ENCODE results near the gene C2CD3. TPM values are rescaled to one million over a fixed set of nuclear protein-coding genes. Genes with fewer than 3 reads are reported as not detected.

C2CD3 gene
- total RNA-seq, 1 experiment from 2014 or later, result 22.0 TPM

- no peaks in the 10 kb centered on the region; a peak in 1 of 5 replicates for H3K9me3 Mint-ChIP-seq
- H3K27ac Mint-ChIP-seq, result no peak overlapping the region
- H3K9ac ChIP-seq (ENCODE audit: extremely low read depth, insufficient read length, low read length), result no peak overlapping the region
These were observed 189.6 kb downstream of the C2CD3 start for GRCh38 chr11:73981051-73981805.

More at GRCh38 chr11:73981051-73981805, 189.6 kb downstream of the C2CD3 start:
- H2BK15ac ChIP-seq (ENCODE audit: low read depth, low read length), result no peak overlapping the region
- H3K27me3 ChIP-seq (ENCODE audit: insufficient read depth, low read length), result no peaks in the 10 kb centered on the region
- no CpG with 5 or more reads among the region's 13 CpGs for WGBS (ENCODE audit: extremely low coverage, insufficient read length, low lambda C conversion rate)
- no peak overlapping the region for H3K18ac ChIP-seq (ENCODE audit: insufficient read length, low read depth, low read length)
- 0 out of 2 replicates have a peak, but pooled peaks cover 2% of the 10 kb centered on the region for H3K79me2 ChIP-seq (ENCODE audit: insufficient read depth, low read length)
- no peak overlapping the region for H2BK5ac ChIP-seq (ENCODE audit: insufficient read length, low read length)
- peaks cover 31 to 41% of the 10 kb centered on the region in 2 experiments for H3K4me1 Mint-ChIP-seq
- TF ChIP-seq CTCF (conservative IDR thresholded peaks at IDR 0.05), result no peak
- no peak overlapping the region for H2AFZ ChIP-seq (ENCODE audit: low read length)
- H3K56ac ChIP-seq (ENCODE audit: insufficient read length, low read depth, low read length), result no peak overlapping the region
- H3K4me1 ChIP-seq (ENCODE audit: insufficient read depth, low read length), result no peaks in the 10 kb centered on the region; the same call in 1 of the 2 replicates
- H2BK12ac ChIP-seq (ENCODE audit: insufficient read length, low read depth, low read length), result no peak overlapping the region
- H3T11ph ChIP-seq (ENCODE audit: low read length), result no peak overlapping the region
- H4K91ac ChIP-seq (ENCODE audit: insufficient read length, low read depth, low read length), result no peak overlapping the region
- no peak overlapping the region for H2BK120ac ChIP-seq (ENCODE audit: low read depth, low read length, poor library complexity, severe bottlenecking)
- H2BK20ac ChIP-seq (ENCODE audit: low read depth, low read length, poor library complexity, severe bottlenecking), result no peak overlapping the region
- H4K5ac ChIP-seq (ENCODE audit: insufficient read length, low read depth, low read length), result no peak overlapping the region
- no peaks in the 10 kb centered on the region for H4K20me1 ChIP-seq (ENCODE audit: control insufficient read depth, insufficient read depth, insufficient read length)
- peaks cover 11% of the 10 kb centered on the region for H3K23me2 ChIP-seq (ENCODE audit: insufficient read length, low read depth, low read length, poor library complexity, severe bottlenecking)
- H3K14ac ChIP-seq (ENCODE audit: insufficient read depth, low read length), result no peak overlapping the region
- peak overlapping the region; percentile 85 to 97 for H3K4me3 Mint-ChIP-seq
- no peak overlapping the region for H3K27ac ChIP-seq (ENCODE audit: insufficient read length, low read depth, low read length)
- no peak overlapping the region for H3K4ac ChIP-seq (ENCODE audit: low read depth, low read length)
- H3K27me3 Mint-ChIP-seq (ENCODE audit: low read depth), result peaks cover 22% of the 10 kb centered on the region
- H3K9me3 ChIP-seq (ENCODE audit: control insufficient read depth, low read depth, low read length), result no peaks in the 10 kb centered on the region
- H3K4me2 ChIP-seq (ENCODE audit: insufficient read depth, insufficient read length, low read length), result peak overlapping the region; percentile 62
- no peak overlapping the region for H2AK5ac ChIP-seq (ENCODE audit: insufficient read length, low read length)
- no peaks in the 10 kb centered on the region for H3K79me1 ChIP-seq (ENCODE audit: insufficient read depth, low read depth, low read length, poor library complexity, severe bottlenecking)
- DNase-seq, result no peak
- no peak overlapping the region for H4K8ac ChIP-seq (replicated peaks; ENCODE audit: insufficient read length, low read depth, low read length)
- H3K36me3 Mint-ChIP-seq (ENCODE audit: insufficient read depth in 1 of 3, low read depth in 3 of 3), result peaks cover 39 to 52% (median 52%) of the 10 kb centered on the region in 3 experiments; a peak in 6 of 7 replicates
- H3K23ac ChIP-seq (ENCODE audit: insufficient read length, low read depth, low read length), result no peak overlapping the region

Measured in H9 (cell line).